ENCODE measurements around the gene CDKN2D.

The CDKN2D gene

GRCh38 chr19:10548746-10549276 lies 20.0 kb downstream of the CDKN2D start:
- DNase-seq, result no peak
- no peak overlapping the region for H3K27ac ChIP-seq
- H3K9me3 ChIP-seq, result no peaks in the 10 kb centered on the region
- intact Hi-C loops (cut with DNase I; ENCODE audit: low total_unique reads), result no loop called here
- H3K27me3 ChIP-seq, result no peaks in the 10 kb centered on the region
- TF ChIP-seq CTCF (IDR thresholded peaks at IDR 0.05), result no peak
- peaks cover 45 to 81% (median 60%) of the 10 kb centered on the region in 3 donors for H3K36me3 ChIP-seq
- peaks cover 0 to 19% (median 13%) of the 10 kb centered on the region in 4 donors for H3K4me1 ChIP-seq
- H3K4me3 ChIP-seq, result no peak overlapping the region

- H3K4me1 ChIP-seq, result peaks cover 0 to 25% (median 18%) of the 10 kb centered on the region in 4 donors
- intact Hi-C loops (cut with DNase I; ENCODE audit: low total_unique reads), result no loop called here
- no peaks in the 10 kb centered on the region for H3K9me3 ChIP-seq
- no peak overlapping the region for H3K27ac ChIP-seq
- H3K27me3 ChIP-seq, result no peaks in the 10 kb centered on the region
- DNase-seq, result no peak
- peaks cover 27 to 61% (median 40%) of the 10 kb centered on the region in 3 donors for H3K36me3 ChIP-seq
- no peak for TF ChIP-seq CTCF (IDR thresholded peaks at IDR 0.05)
- no peak overlapping the region for H3K4me3 ChIP-seq
Measured at GRCh38 chr19:10546817-10547216, 22.0 kb downstream of the CDKN2D start.

- intact Hi-C loops (cut with DNase I; ENCODE audit: low total_unique reads), result no loop called here
- TF ChIP-seq CTCF (IDR thresholded peaks at IDR 0.05), result no peak
- Histone ChIP-seq H3K27me3 (no peaks in the 10 kb centered on the region), H3K9me3 (no peaks in the 10 kb centered on the region), H3K36me3 (peaks cover 12 to 41% (median 20%) of the 10 kb centered on the region in 3 donors), H3K4me1 (peaks cover 0 to 25% (median 18%) of the 10 kb centered on the region in 4 donors), H3K27ac (peak overlapping the region; percentile 89 to 90), H3K4me3 (peak overlapping the region; percentile 85 to 92)
- DNase-seq, result no peak
Measured at GRCh38 chr19:10544753-10545251, 24.0 kb downstream of the CDKN2D start.

- TF ChIP-seq CTCF (IDR thresholded peaks at IDR 0.05), result no peak
- no peak for DNase-seq
- peak overlapping the region; percentile 85 to 92 for H3K4me3 ChIP-seq
- H3K9me3 ChIP-seq, result no peaks in the 10 kb centered on the region
- H3K27me3 ChIP-seq, result no peaks in the 10 kb centered on the region
- peak overlapping the region; percentile 89 to 90 for H3K27ac ChIP-seq
- peaks cover 7 to 36% (median 15%) of the 10 kb centered on the region in 3 donors for H3K36me3 ChIP-seq
- intact Hi-C loops (cut with DNase I; ENCODE audit: low total_unique reads), result no loop called here
- H3K4me1 ChIP-seq, result peaks cover 0 to 25% (median 18%) of the 10 kb centered on the region in 4 donors
Measured at GRCh38 chr19:10544242-10544752, 24.5 kb downstream of the CDKN2D start.

GRCh38 chr19:10543420-10544241 lies 25.1 kb downstream of the CDKN2D start, which contains the start of gene ATG4D:
TSS of gene ATG4D (plus strand) at chr19:10543904. CDS start at chr19:10544091, 187 bp downstream.
- intact Hi-C loops (cut with DNase I; ENCODE audit: low total_unique reads), result no loop called here
- Histone ChIP-seq H3K4me3 (peak within 1 kb of the TSS; percentile 85 to 92), H3K36me3 (peaks cover under 1 to 29% (median 8%) of the 10 kb centered on the region in 3 donors), H3K27me3 (no peaks in the 10 kb centered on the region), H3K4me1 (peaks cover 0 to 25% (median 18%) of the 10 kb centered on the region in 4 donors), H3K27ac (peak within 1 kb of the TSS; percentile 89 to 90), H3K9me3 (no peaks in the 10 kb centered on the region)
- peak; percentile 57 to 85 for DNase-seq
- TF ChIP-seq CTCF (IDR thresholded peaks at IDR 0.05), result no peak

All from tibial artery (tissue), 4 donors.